Kidney epithelial cell (primary cell): ENCODE measurements around the gene DGKI. TPM values are rescaled to one million over a fixed set of nuclear protein-coding genes. Genes with fewer than 3 reads are reported as not detected.

Experiments
- DNase-seq: peaks from one replicate; pipeline ENCODE4 v3.0.0-alpha.2; 2010; ENCODE audit warnings: low read depth
- H3K27me3 ChIP-seq: 2 replicates; pipeline ENCODE4 v1.6.0; 2011; ENCODE audit warnings: low read length; ENCODE audit not compliant: control insufficient read depth, insufficient read depth
- H3K36me3 ChIP-seq: 2 replicates; pipeline ENCODE4 v1.5.1; 2011; ENCODE audit warnings: low read length; ENCODE audit not compliant: control insufficient read depth, insufficient read depth
- H3K4me3 ChIP-seq: 2 replicates; pipeline ENCODE4 v1.5.1; 2011; ENCODE audit warnings: low read depth, mild to moderate bottlenecking, control low read depth, low read length
- CTCF ChIP-seq: IDR thresholded peaks from 2 replicates; pipeline ENCODE4 v1.5.1; 2011; ENCODE audit warnings: mild to moderate bottlenecking, moderate library complexity, low read length, control low read depth, inconsistent platforms; ENCODE audit not compliant: insufficient read depth, poor library complexity, severe bottlenecking
- total RNA-seq: library from RNA; depleted of rRNA; stranded (reverse); fragments of >200 nt; gene quantifications from 2 replicates; pipeline ENCODE4 v1.2.3, GENCODE V29; 2015

DGKI gene
- total RNA-seq, 1 donor from 2014 or later, result 3.5 TPM

DNA sequence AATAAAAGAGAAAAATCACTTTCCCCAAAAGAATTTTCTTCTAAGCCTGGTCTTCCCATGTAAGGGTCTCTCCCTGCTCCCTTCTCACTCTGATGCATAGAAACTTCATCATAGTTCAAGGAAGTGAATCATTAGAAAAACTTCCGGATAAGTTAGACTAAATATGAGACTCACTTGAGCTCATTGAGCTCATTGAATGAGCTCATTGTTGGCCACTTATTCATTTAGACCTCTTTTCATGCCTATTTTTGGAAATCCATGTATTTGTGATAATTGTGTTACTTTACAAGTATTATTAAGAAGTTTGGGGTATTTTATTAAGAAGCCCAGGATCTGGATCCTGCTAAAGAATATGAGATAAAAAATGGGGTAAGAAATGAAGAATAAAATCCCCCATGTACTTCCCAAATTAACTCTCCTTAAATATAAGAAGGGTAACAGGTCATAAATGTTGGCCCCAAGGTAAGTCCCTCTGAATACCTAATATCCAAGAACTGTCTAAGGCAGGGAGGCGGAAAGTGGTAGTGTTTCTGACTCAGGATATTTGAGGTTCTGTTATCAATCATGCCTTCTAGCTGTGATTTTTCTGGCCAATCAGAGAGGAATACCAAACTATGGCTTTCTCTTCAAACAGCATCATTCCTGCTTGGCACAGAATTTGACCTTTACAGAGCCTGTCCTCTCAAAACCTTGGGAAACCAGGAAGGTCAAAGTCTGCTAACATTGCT lies 266.7 kb downstream of the DGKI start:
- DNase-seq, result peak; percentile 86
- no peak overlapping the region for H3K4me3 ChIP-seq
- H3K27me3 ChIP-seq, result no peaks in the 10 kb centered on the region

DNA sequence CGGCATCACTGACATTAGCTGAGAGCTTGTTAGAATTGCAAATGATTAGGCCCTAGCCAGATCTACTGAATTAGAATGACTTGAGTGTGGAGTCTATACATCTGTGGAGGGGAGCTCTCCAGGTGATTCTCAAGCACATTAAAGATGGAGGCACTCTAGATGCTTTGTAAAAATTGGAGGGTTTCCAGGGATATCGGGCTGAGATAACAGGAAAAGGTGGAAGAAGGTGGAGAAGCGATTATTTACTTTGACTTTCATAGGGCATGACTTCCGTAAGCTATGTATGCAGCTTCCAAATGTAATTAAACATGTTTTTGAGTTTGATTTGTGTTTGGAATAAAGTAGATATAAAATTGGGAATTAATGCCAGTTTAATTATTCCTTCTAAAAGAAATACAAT lies 268.2 kb downstream of the DGKI start:
- Histone ChIP-seq H3K27me3 (no peaks in the 10 kb centered on the region), H3K36me3 (no peaks in the 10 kb centered on the region), H3K4me3 (no peak overlapping the region)
- TF ChIP-seq CTCF, result no peak
- no peak for DNase-seq

More for the DNA sequence above, 266.7 kb downstream of the DGKI start:
- H3K36me3 ChIP-seq, result no peaks in the 10 kb centered on the region
- TF ChIP-seq CTCF, result no peak

DNA sequence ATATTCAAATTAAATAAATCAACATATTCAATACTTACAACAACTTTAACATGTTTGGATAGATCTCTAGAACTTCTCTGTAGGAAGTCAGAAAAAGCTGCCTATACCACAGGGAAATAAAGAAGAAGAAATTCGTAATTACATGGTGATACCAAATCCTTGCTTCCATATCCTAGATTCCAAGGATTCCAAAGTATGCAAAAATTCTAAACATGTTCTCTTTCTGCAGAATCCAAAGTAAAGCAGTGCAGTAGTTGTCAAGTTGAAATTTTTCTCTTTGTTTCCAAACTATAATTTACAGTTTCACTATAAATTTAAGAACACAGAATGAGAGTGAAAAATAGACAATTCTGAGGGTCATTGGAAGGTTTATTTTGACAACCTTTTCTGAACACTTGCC lies 269.6 kb downstream of the DGKI start:
- TF ChIP-seq CTCF, result no peak
- no peak for DNase-seq
- H3K27me3 ChIP-seq, result no peaks in the 10 kb centered on the region
- no peak overlapping the region for H3K4me3 ChIP-seq
- H3K36me3 ChIP-seq, result no peaks in the 10 kb centered on the region

DNA sequence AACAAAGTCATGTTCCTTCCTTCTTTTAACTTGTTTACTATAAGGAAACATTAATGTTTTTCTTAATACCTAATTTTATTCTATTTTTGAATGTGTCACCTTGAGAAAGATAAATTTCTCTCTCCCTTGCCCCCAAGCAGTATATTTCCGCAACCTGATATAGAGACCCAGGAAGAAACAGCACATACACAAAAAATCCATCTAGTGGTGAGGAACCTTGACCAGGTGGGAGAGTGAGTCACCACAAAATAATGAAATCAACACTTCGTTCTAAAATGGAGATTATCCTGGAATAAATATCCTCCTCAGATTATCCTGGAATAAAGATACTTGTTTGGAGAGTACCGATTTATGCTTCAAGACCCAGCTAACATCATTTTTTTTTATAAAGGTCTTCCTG lies 270.3 kb downstream of the DGKI start:
- Histone ChIP-seq H3K36me3 (no peaks in the 10 kb centered on the region), H3K27me3 (no peaks in the 10 kb centered on the region)
- DNase-seq, result no peak

GRCh38 chr7:137574812-137575211 lies 272.0 kb downstream of the DGKI start:
- H3K4me3 ChIP-seq, result no peak overlapping the region
- no peak for DNase-seq
- no peaks in the 10 kb centered on the region for H3K36me3 ChIP-seq
- H3K27me3 ChIP-seq, result no peaks in the 10 kb centered on the region
- no peak for TF ChIP-seq CTCF

More for the DNA sequence above, 270.3 kb downstream of the DGKI start:
- TF ChIP-seq CTCF, result no peak
- H3K4me3 ChIP-seq, result no peak overlapping the region
